HUES6 (cell line): Measurements from ENCODE around the gene PPM1H.

Experiments
- H3K27ac ChIP-seq: 2 replicates; pipeline ENCODE4 v1.7.0; 2013; ENCODE audit warnings: low read depth, mild to moderate bottlenecking, low read length, inconsistent platforms
- H3K27me3 ChIP-seq: 2 replicates; pipeline ENCODE4 v1.6.1; 2013; ENCODE audit warnings: low read length; ENCODE audit not compliant: control insufficient read depth, insufficient read depth
- H3K36me3 ChIP-seq: 2 replicates; pipeline ENCODE4 v1.6.1; 2013; ENCODE audit warnings: low read length; ENCODE audit not compliant: control insufficient read depth, insufficient read depth
- H3K4me1 ChIP-seq: 2 replicates; pipeline ENCODE4 v1.6.1; 2013; ENCODE audit warnings: low read length; ENCODE audit not compliant: control insufficient read depth, insufficient read depth
- H3K4me3 ChIP-seq: 2 replicates; pipeline ENCODE4 v1.5.1; 2013; ENCODE audit warnings: low read depth, low read length
- H3K9ac ChIP-seq: one replicate; pipeline ENCODE4 v1.6.1; 2013; ENCODE audit warnings: mild to moderate bottlenecking, low read length
- H3K9me3 ChIP-seq: 2 replicates; pipeline ENCODE4 v1.6.1; 2013; ENCODE audit warnings: low read depth, low read length; ENCODE audit not compliant: control insufficient read depth, insufficient read depth

The PPM1H gene

DNA sequence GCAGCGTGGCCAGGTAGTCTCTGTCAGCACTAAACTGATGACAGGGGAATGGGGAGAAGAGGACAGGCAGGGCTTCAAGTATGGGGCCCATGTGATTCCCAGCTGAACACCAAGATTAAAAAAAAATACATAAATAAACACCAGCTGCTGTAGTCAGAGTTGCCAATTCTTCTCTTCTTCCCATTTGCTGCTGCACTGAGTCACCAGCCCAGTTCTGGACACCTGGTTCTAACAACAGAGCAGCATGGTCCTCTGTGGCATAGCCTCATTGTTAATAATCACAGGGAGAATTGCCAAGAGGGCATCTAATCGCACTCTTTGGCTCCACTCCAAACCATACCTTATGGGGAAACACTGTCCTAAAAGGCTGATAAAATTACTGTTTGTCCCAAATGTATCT, 15.1 kb downstream of the PPM1H start:
- H3K27me3 ChIP-seq = no peaks in the 10 kb centered on the region
- no peak overlapping the region for H3K4me3 ChIP-seq
- no peaks in the 10 kb centered on the region for H3K9me3 ChIP-seq
- H3K27ac ChIP-seq = no peak overlapping the region
- no peaks in the 10 kb centered on the region for H3K36me3 ChIP-seq
- H3K9ac ChIP-seq = no peak overlapping the region
- peaks cover 41% of the 10 kb centered on the region for H3K4me1 ChIP-seq

DNA sequence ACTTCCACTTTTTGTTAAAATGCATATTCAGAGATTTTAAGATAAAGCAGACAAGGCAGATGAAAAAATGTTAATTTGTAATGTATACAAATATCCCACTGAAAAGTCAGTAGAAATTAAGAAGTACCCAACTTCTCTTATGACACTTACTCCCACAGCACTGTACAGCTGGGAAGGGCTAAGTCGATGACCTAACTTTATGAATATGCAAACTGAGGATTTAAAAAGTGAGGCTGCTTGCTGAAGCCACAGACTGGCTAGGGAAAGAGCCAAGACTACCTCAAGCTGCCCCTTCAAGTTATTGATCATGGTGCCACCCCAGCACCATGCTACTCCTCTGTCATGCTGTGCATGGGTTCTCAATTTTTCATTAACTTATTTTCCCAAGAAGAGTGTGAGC, 17.0 kb downstream of the PPM1H start:
- Histone ChIP-seq H3K4me1 (peaks cover 58% of the 10 kb centered on the region), H3K36me3 (no peaks in the 10 kb centered on the region), H3K4me3 (no peak overlapping the region), H3K27me3 (no peaks in the 10 kb centered on the region), H3K9me3 (no peaks in the 10 kb centered on the region), H3K9ac (no peak overlapping the region), H3K27ac (no peak overlapping the region)

DNA sequence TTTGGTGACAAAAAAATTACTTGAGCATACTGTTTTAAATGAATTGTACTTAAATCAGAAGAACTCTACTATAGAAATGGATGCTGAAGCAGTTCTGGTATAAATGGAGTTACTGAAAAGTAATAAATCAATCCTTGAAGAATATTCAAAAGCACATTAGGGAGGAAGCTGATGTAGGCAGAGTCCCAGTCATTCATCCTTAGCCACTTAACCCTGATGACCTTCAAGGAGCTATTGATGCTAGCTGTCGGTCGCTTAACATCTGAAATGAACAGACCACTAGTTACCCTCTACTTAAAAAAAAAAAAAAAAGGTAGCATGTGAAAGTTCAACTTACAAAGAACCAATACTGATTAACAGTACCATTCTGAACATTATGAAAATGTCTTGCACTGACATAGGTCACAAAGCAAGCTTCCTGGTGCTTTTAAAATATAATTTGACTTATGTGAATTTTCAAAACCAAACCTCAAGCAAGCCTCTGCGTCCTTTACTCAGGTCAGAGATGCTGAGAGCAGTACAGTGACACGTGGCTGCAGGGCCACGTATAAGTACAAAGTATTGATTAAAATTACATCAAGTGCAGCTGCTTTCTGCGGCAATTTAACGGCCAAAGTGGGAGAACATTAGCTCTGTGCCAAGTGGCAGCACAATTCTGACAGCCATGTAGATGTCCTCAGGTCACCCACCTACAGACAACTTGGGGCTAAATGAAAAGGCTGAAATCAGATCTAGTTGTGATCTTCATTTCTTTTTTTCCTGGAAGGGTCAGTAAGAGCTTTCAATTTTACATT, 18.1 kb downstream of the PPM1H start:
- H3K36me3 ChIP-seq = no peaks in the 10 kb centered on the region
- H3K9ac ChIP-seq = no peak overlapping the region
- H3K9me3 ChIP-seq = no peaks in the 10 kb centered on the region
- no peak overlapping the region for H3K27ac ChIP-seq
- H3K27me3 ChIP-seq = no peaks in the 10 kb centered on the region
- peaks cover 58% of the 10 kb centered on the region for H3K4me1 ChIP-seq
- H3K4me3 ChIP-seq = no peak overlapping the region

DNA sequence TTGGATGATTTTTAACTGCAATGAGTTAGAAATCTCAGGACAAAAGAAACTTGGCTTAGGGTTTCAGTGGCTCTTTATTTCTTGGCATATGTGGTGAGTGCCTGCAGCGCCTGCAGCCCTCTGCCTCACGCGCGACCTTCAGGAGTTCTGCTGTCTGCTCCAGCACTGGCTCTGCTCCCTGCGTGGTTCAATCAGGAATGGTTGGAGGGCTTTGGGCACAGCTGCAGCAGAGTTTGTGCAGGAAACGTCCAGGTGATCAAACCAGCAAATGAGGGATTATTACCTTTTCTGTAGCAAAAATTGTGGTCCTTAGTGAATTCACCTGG, 19.8 kb downstream of the PPM1H start:
- Histone ChIP-seq H3K4me3 (no peak overlapping the region), H3K36me3 (no peaks in the 10 kb centered on the region), H3K4me1 (peaks cover 68% of the 10 kb centered on the region), H3K27ac (no peak overlapping the region), H3K27me3 (no peaks in the 10 kb centered on the region), H3K9me3 (no peaks in the 10 kb centered on the region), H3K9ac (no peak overlapping the region)

DNA sequence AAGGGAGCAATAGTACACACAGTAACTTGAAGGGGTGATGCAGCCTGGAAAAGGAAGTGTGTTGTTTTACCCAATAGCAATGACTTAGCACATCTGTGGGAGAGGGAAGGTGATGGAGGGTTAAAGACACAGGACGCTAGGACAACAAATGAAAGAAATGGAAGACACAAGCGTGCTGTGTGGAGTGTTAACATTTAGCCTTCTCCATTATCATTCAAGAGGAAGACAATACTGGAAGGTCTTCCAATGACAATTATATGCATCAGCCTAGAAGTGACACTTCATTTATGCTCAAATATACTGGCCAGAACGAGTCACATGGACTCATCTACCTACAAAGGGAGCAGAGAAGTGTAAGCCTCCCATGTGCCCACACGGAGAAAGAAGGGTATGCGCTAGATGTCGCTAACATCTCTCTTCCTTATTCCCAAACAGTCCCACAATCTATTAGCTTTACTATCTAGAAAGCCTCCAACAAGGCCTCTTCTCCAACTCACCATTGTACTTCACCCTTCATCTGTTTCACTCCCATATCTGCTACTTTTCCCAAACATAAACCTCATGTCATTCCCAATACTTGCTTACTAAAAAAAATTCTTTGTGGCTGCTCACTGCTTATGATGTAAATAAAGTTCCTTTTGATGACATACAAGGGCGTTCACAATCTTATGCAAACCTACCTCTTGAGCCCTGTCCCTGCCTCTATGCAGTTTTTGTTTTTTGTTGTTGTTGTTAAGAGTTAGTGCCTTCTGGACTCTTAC, 20.3 kb downstream of the PPM1H start:
- no peaks in the 10 kb centered on the region for H3K27me3 ChIP-seq
- no peak overlapping the region for H3K9ac ChIP-seq
- no peaks in the 10 kb centered on the region for H3K36me3 ChIP-seq
- H3K9me3 ChIP-seq = no peaks in the 10 kb centered on the region
- H3K4me3 ChIP-seq = no peak overlapping the region; the same call in 1 of the 2 replicates
- H3K4me1 ChIP-seq = peaks cover 64% of the 10 kb centered on the region
- peak overlapping the region; percentile 45; the same call in 1 of the 2 replicates for H3K27ac ChIP-seq

DNA sequence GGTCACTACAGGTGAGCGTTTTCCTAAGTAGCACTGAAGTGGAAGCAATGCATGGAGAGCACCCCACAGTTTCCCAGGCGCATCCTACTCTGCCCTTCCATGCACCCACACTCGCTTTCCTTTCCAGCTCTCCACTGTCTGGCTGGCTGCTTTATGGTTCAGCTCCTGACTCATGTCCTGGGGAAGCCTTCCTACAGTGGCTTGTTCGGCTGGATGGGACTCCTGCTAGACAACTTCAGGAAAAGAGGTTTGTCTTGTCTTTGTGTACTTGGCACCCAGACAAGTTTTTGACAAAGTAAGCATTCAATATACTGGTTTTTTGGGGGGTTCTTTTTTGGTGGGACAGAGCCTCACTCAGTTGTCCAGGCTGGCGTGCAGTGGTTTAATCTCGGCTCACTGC, 21.6 kb downstream of the PPM1H start:
- Histone ChIP-seq H3K4me3 (no peak overlapping the region), H3K9ac (no peak overlapping the region), H3K27me3 (no peaks in the 10 kb centered on the region), H3K4me1 (peaks cover 62% of the 10 kb centered on the region), H3K9me3 (no peaks in the 10 kb centered on the region), H3K36me3 (no peaks in the 10 kb centered on the region), H3K27ac (no peak overlapping the region)

DNA sequence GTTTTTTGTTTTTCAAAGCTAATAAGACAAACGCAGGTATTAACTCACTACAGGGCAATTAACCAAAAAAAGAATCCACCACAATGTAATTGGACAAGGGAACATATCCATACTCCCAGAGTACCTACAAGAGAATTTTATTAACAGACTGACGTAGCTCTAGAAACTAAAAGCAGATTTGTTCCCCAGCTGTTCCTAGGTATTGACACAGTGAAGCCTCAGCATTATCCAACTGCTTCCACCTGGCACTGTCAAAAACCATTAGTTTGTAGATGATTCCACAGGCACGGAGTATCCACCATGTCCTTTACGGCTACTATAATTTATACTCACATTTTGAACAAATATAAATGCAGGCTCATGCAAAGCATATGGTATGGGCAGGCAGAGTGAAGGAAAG, 22.3 kb downstream of the PPM1H start:
- H3K27ac ChIP-seq = no peak overlapping the region
- H3K4me1 ChIP-seq = peaks cover 58% of the 10 kb centered on the region
- no peaks in the 10 kb centered on the region for H3K27me3 ChIP-seq
- H3K36me3 ChIP-seq = no peaks in the 10 kb centered on the region
- no peak overlapping the region for H3K4me3 ChIP-seq
- H3K9ac ChIP-seq = no peak overlapping the region
- H3K9me3 ChIP-seq = no peaks in the 10 kb centered on the region

DNA sequence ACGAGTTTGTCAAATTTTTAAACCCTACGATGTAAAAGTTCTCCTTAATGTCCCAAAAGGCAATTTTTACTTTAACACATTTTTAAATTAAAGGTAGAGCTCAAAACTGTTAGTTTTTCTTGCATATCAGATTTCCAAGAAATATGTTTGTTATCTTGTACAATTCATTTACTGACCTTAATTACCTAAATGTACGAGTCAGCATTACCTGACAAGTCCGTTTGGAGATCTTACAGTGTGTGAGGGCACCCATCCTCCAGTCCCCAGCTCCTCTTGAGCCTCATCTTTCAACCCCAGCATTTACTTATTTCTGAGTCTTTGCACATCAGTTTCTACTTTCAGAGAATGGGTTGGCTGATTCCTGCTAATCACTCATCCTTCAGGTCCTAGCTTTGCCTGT, 23.7 kb downstream of the PPM1H start:
- Histone ChIP-seq H3K4me3 (no peak overlapping the region), H3K27ac (no peak overlapping the region), H3K27me3 (no peaks in the 10 kb centered on the region), H3K9ac (no peak overlapping the region), H3K36me3 (no peaks in the 10 kb centered on the region), H3K4me1 (peaks cover 53% of the 10 kb centered on the region), H3K9me3 (no peaks in the 10 kb centered on the region)

DNA sequence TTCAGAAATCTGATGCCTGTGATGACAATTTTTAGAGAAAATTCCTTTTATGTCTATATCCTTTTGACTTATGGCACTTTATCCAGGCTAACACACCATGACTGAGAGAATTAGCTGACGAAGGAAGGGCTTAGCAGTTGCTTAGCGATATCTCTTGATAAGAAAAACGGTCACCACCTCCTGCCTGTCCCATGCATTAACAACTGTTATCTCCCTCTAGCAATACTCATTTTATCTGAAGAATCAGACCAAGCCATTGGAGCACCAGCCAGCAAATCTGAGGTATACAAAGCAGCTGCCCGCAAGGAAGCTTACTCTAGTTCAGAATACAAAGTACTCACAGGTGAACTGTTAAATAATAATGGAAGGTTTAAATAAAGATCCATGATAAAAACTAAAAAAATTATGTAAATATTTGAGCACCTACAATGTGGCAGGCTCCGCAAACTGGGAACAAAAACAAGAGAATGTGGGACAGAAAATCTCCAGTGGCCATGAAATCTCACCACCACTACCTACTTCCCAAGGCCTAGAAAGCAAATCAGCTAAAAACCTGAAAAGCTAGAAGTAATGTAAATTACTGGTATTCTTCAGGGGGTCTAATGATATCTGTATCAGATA, 24.3 kb downstream of the PPM1H start:
- H3K9ac ChIP-seq = no peak overlapping the region
- no peak overlapping the region for H3K27ac ChIP-seq
- no peak overlapping the region for H3K4me3 ChIP-seq
- H3K27me3 ChIP-seq = no peaks in the 10 kb centered on the region
- peaks cover 49% of the 10 kb centered on the region for H3K4me1 ChIP-seq
- no peaks in the 10 kb centered on the region for H3K9me3 ChIP-seq
- H3K36me3 ChIP-seq = no peaks in the 10 kb centered on the region

DNA sequence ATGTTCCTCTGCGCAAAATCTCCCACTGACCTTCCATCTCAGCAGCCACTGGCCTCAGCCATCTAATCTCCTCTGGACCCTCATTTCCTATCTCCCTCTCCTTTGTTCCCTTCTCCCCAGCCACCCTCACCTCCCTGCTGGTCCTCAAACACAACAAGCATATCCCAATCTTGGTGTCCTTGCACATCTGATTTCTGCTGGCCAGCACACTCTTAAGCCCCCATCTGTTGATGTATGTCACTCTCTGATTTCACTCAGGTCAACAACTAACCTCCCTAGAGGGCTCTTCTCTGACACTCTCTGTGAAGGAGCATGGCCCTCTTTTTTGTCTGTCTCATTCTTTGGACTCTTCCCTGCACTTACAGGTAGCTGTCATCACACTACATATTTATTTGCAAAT, 25.6 kb downstream of the PPM1H start:
- H3K4me1 ChIP-seq = peaks cover 36% of the 10 kb centered on the region
- no peak overlapping the region for H3K9ac ChIP-seq
- no peaks in the 10 kb centered on the region for H3K27me3 ChIP-seq
- H3K4me3 ChIP-seq = no peak overlapping the region
- H3K27ac ChIP-seq = no peak overlapping the region
- H3K9me3 ChIP-seq = no peaks in the 10 kb centered on the region
- H3K36me3 ChIP-seq = no peaks in the 10 kb centered on the region

DNA sequence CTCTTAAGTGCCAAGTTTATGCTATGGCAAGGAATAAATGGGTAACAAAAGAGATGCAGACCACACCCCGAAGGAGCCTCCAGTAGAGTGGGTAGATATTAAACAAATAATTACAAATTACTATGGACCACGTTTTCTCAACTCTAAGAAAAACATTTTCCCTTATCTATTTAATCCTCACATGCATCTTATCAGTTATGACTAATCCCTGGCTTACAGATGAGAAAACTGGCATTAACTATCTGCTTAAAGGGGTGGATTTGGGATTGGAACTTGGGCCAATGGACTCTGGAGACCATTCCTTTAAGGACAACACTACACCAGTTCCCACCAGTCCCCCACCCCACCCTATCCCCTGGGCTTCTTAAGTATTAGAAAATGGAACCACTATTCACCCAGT, 26.3 kb downstream of the PPM1H start:
- Histone ChIP-seq H3K36me3 (no peaks in the 10 kb centered on the region), H3K27ac (no peak overlapping the region), H3K4me3 (no peak overlapping the region), H3K4me1 (peaks cover 30% of the 10 kb centered on the region), H3K9me3 (no peaks in the 10 kb centered on the region), H3K27me3 (no peaks in the 10 kb centered on the region), H3K9ac (no peak overlapping the region)
